CD14-positive monocyte (primary cell): ENCODE results near the gene SMARCA2. TPM values are rescaled to one million over a fixed set of nuclear protein-coding genes. Genes with fewer than 3 reads are reported as not detected.

Experiments
- DNase-seq, 3 donors: peaks; one replicate each; pipeline ENCODE4 v3.0.0-alpha.2; 2011 to 2022
- H2AFZ ChIP-seq: 2 replicates; pipeline ENCODE4 v1.6.0; 2012; ENCODE audit warnings: mild to moderate bottlenecking, low read depth, low read length, inconsistent platforms; ENCODE audit not compliant: insufficient read depth, poor library complexity, severe bottlenecking
- H3K27ac ChIP-seq, 2 donors: 1 replicate in 1 of 2; 2 replicates in 1 of 2; pipeline ENCODE4 v1.5.1; 2012 to 2013; ENCODE audit warnings: low read length in 2 of 2, control low read depth in 1 of 2, inconsistent platforms in 1 of 2, low read depth in 1 of 2, mild to moderate bottlenecking in 1 of 2
- H3K27me3 ChIP-seq, 2 donors: one replicate each; pipeline versions ENCODE4 v1.6.0 to v1.6.1; 2011 to 2013; ENCODE audit warnings: low read length in 2 of 2; ENCODE audit not compliant: control insufficient read depth in 2 of 2, insufficient read depth in 2 of 2
- H3K36me3 ChIP-seq, 2 donors: replicated peaks in 1 of 2; 1 replicate in 1 of 2; 2 replicates in 1 of 2; pipeline versions ENCODE4 v1.5.1 to v1.6.1; 2012 to 2013; ENCODE audit warnings: low read length in 2 of 2, control low read depth in 1 of 2, inconsistent platforms in 1 of 2, mild to moderate bottlenecking in 1 of 2; ENCODE audit not compliant: insufficient read depth in 2 of 2, control insufficient read depth in 1 of 2
- H3K4me1 ChIP-seq, 2 donors: 1 replicate in 1 of 2; 2 replicates in 1 of 2; pipeline versions ENCODE4 v1.5.1 to v1.6.1; 2012 to 2013; ENCODE audit warnings: low read length in 2 of 2, control low read depth in 1 of 2, inconsistent platforms in 1 of 2, mild to moderate bottlenecking in 1 of 2, moderate library complexity in 1 of 2; ENCODE audit not compliant: insufficient read depth in 2 of 2, control insufficient read depth in 1 of 2
- H3K4me2 ChIP-seq: replicated peaks from 2 replicates; pipeline ENCODE3; 2012; ENCODE audit warnings: low read length, moderate library complexity, mild to moderate bottlenecking; ENCODE audit not compliant: poor library complexity, severe bottlenecking; ENCODE audit errors: extremely low read depth
- H3K4me3 ChIP-seq, 3 experiments: fragments of 200-600 bp in 1 of 3; sonication (generic) in 1 of 3; replicated peaks in 1 of 3; 1 replicate in 2 of 3; 2 replicates in 1 of 3; pipeline ENCODE4 v1.5.1; 2011 to 2013; ENCODE audit warnings: low read length in 3 of 3, mild to moderate bottlenecking in 3 of 3, control low read depth in 2 of 3, low read depth in 2 of 3, inconsistent platforms in 1 of 3, moderate library complexity in 1 of 3
- H3K79me2 ChIP-seq: 2 replicates; pipeline ENCODE4 v1.6.0; 2012; ENCODE audit warnings: mild to moderate bottlenecking, control low read depth, inconsistent platforms, low read length, moderate library complexity; ENCODE audit not compliant: insufficient read depth
- H3K9ac ChIP-seq: 2 replicates; pipeline ENCODE4 v1.6.0; 2017; ENCODE audit warnings: low read length, mild to moderate bottlenecking; ENCODE audit not compliant: insufficient read depth, poor library complexity, severe bottlenecking
- H3K9me3 ChIP-seq, 2 donors: replicated peaks in 1 of 2; 1 replicate in 1 of 2; 2 replicates in 1 of 2; pipeline versions ENCODE4 v1.5.1 to v1.6.1; 2012 to 2013; ENCODE audit warnings: low read length in 2 of 2, control low read depth in 1 of 2; ENCODE audit not compliant: control insufficient read depth in 1 of 2, insufficient read depth in 1 of 2
- H4K20me1 ChIP-seq: 2 replicates; pipeline ENCODE4 v1.6.0; 2012; ENCODE audit warnings: mild to moderate bottlenecking, low read length, control low read depth, moderate library complexity; ENCODE audit not compliant: insufficient read depth
- H3K27ac Mint-ChIP-seq, 7 donors: one replicate each; pipeline ENCODE4 v1.8.0; 2020; ENCODE audit warnings: mild to moderate bottlenecking in 7 of 7, mixed read lengths in 7 of 7, moderate library complexity in 6 of 7, inconsistent platforms in 2 of 7
- H3K27me3 Mint-ChIP-seq, 3 donors: one replicate each; pipeline ENCODE4 v1.8.0; 2021 to 2022; ENCODE audit warnings: low read depth in 3 of 3, mild to moderate bottlenecking in 3 of 3, mixed read lengths in 3 of 3, moderate library complexity in 3 of 3, inconsistent platforms in 1 of 3
- H3K36me3 Mint-ChIP-seq, 2 donors: one replicate each; pipeline ENCODE4 v1.8.0; 2020; ENCODE audit warnings: mixed read lengths in 2 of 2, inconsistent platforms in 1 of 2, mild to moderate bottlenecking in 1 of 2
- H3K4me1 Mint-ChIP-seq: one replicate; pipeline ENCODE4 v1.8.0; 2020; ENCODE audit warnings: mild to moderate bottlenecking, mixed read lengths
- H3K4me3 Mint-ChIP-seq, 2 donors: one replicate each; pipeline ENCODE4 v1.8.0; 2020; ENCODE audit warnings: mild to moderate bottlenecking in 2 of 2, mixed read lengths in 2 of 2, moderate library complexity in 1 of 2
- H3K9me3 Mint-ChIP-seq, 7 donors: one replicate each; pipeline ENCODE4 v1.8.0; 2020 to 2022; ENCODE audit warnings: mixed read lengths in 7 of 7, mild to moderate bottlenecking in 6 of 7, moderate library complexity in 6 of 7, inconsistent platforms in 2 of 7
- CTCF ChIP-seq: fragments of 200-600 bp; IDR thresholded peaks from one replicate; pipeline ENCODE4 v1.8.0; 2022; ENCODE audit warnings: antibody characterized with exemption, mild to moderate bottlenecking
- WGBS: methylation state at CpG from one replicate; pipeline ENCODE4 v1.1.5; 2013; ENCODE audit warnings: missing lambda C conversion rate; ENCODE audit not compliant: insufficient coverage; 5-methylcytosine and 5-hydroxymethylcytosine counted together
- intact Hi-C, 2 donors: fragments of 100-400 bp; cut with micrococcal nuclease; formaldehyde crosslinking; loops; one replicate each; pipeline versions ENCODE4 v1.15.0 to v1.15.1; 2023
- polyA plus RNA-seq, 3 donors: library from polyadenylated mRNA; depleted of rRNA in 1 of 3; unstranded in 2 of 3; stranded (reverse) in 1 of 3; fragments of 300-500 nt in 2 of 3; fragments of >200 nt in 1 of 3; fragmentation: Illumina TruSeq in 2 of 3; gene quantifications; 1 replicate in 2 of 3; 2 replicates in 1 of 3; pipeline ENCODE4 v1.2.3, GENCODE V29; 2012 to 2021

SMARCA2 gene
- polyA plus RNA-seq, 3 donors = 11.0 to 54.7 (median 11.8) TPM

DNA sequence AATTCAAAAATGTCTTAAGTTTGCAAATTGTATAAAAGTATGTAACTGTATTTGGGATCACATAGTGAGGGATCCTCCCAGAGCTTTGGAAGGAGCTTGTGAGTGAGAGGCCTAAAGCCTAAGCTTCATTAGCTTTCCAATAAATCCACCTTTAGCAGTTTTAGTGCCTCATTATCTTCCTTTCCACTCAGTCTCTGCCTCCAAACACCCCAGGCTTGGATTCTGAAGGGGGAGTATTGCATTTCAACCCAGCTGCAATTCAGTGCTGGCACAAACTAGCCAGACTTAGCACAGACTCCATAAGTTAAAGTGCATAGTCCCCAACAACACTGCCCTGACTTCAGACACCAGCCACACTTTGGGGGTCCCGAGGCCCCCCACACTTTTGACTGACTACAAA is 113.5 kb downstream of the SMARCA2 start:
- no peak for TF ChIP-seq CTCF
- Histone ChIP-seq H3K9me3 (no peaks in the 10 kb centered on the region), H3K79me2 (peaks cover 64% of the 10 kb centered on the region), H3K36me3 (peaks cover 48 to 62% of the 10 kb centered on the region in 2 donors), H3K4me1 (peaks cover 21 to 30% of the 10 kb centered on the region in 2 donors), H3K4me2 (no peak overlapping the region), H3K27me3 (no peaks in the 10 kb centered on the region), H3K4me3 (no peak overlapping the region), H4K20me1 (peaks cover 59% of the 10 kb centered on the region), H3K9ac (no peak overlapping the region), H3K27ac (peak overlapping the region in 1 of 2 donors; percentile 79), H2AFZ (no peak overlapping the region)
- no peak overlapping the region for H3K4me3 Mint-ChIP-seq
- H3K36me3 Mint-ChIP-seq = peaks cover 56 to 75% of the 10 kb centered on the region in 2 donors
- whole genome bisulfite sequencing = 100% methylated on average over 1 of the region's 1 CpG
- peaks cover 0 to 2% (median 0%) of the 10 kb centered on the region in 7 donors for H3K9me3 Mint-ChIP-seq
- peaks cover 37% of the 10 kb centered on the region for H3K4me1 Mint-ChIP-seq
- H3K27me3 Mint-ChIP-seq = no peaks in the 10 kb centered on the region
- H3K27ac Mint-ChIP-seq = peak overlapping the region in 1 of 7 donors; percentile 68
- intact Hi-C loops = no loop called here
- DNase-seq = no peak

DNA sequence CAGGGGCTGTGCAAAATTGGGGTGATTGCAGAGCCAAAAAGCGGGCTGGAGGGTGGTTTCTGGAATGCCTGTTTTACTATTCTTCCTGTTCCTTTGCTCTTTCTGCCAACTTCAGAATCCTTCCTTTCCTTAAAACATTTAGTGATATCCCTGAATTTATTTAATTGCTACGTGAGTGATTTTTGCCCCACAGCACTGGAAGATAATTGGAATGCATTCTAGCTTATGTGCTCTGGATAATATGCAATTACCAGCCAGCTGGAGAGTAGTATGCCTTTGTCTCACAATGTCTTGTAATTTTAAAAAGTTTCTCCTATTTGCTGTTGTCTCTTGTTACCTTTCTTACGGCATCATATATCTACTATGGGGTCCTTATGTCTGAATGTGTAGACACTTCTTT is 115.8 kb downstream of the SMARCA2 start:
- Mint-ChIP-seq H3K4me3 (no peak overlapping the region), H3K27ac (peak overlapping the region in 2 of 7 donors; percentile 57 to 68), H3K27me3 (no peaks in the 10 kb centered on the region), H3K36me3 (peaks cover 60 to 82% of the 10 kb centered on the region in 2 donors), H3K9me3 (peaks cover 0 to 2% (median 0%) of the 10 kb centered on the region in 7 donors), H3K4me1 (peaks cover 24% of the 10 kb centered on the region)
- H3K27me3 ChIP-seq = no peaks in the 10 kb centered on the region
- peaks cover 18 to 20% of the 10 kb centered on the region in 2 donors for H3K4me1 ChIP-seq
- no peak overlapping the region for H2AFZ ChIP-seq
- no peak for TF ChIP-seq CTCF
- peaks cover 51 to 67% of the 10 kb centered on the region in 2 donors for H3K36me3 ChIP-seq
- 100% methylated on average over 1 of the region's 3 CpGs for WGBS
- H3K79me2 ChIP-seq = peaks cover 79% of the 10 kb centered on the region
- peaks cover 74% of the 10 kb centered on the region for H4K20me1 ChIP-seq
- no peak overlapping the region for H3K9ac ChIP-seq
- H3K4me2 ChIP-seq = no peak overlapping the region
- H3K4me3 ChIP-seq = no peak overlapping the region
- intact Hi-C loops = loop anchor here (10.0 kb wide), 2 partner anchors 54 to 694 kb away; no protein-coding TSS in a partner anchor
- H3K27ac ChIP-seq = no peak overlapping the region
- DNase-seq = no peak
- no peaks in the 10 kb centered on the region for H3K9me3 ChIP-seq
